ENCODE measurements around the gene CPA5. TPM values are rescaled to one million over a fixed set of nuclear protein-coding genes. Genes with fewer than 3 reads are reported as not detected.
A peak's percentile ranks its signal among the peaks of the same experiment; 100 is the strongest.

Gene CPA5
- total RNA-seq, 1 donor from 2014 or later = 0.68 TPM

- H3K36me3 Mint-ChIP-seq = no peaks in the 10 kb centered on the region
- H3K27me3 Mint-ChIP-seq = no peaks in the 10 kb centered on the region
- no peak for DNase-seq (ENCODE audit: extremely low spot score, unreplicated experiment)
- peak overlapping the region; percentile 80 for H3K27ac Mint-ChIP-seq
- no peaks in the 10 kb centered on the region for H3K9me3 Mint-ChIP-seq
- peaks cover 56% of the 10 kb centered on the region for H3K4me1 Mint-ChIP-seq (ENCODE audit: unreplicated experiment)
- H3K4me3 Mint-ChIP-seq = peak overlapping the region; percentile 65
- TF ChIP-seq CTCF (conservative IDR thresholded peaks at IDR 0.05) = no peak
Measured at GRCh38 chr7:130350945-130351790, 6.6 kb downstream of the CPA5 start.

GRCh38 chr7:130351791-130352090 is 7.1 kb downstream of the CPA5 start:
- H3K4me3 Mint-ChIP-seq = peak overlapping the region; percentile 65
- no peaks in the 10 kb centered on the region for H3K36me3 Mint-ChIP-seq
- H3K4me1 Mint-ChIP-seq (ENCODE audit: unreplicated experiment) = peaks cover 62% of the 10 kb centered on the region
- H3K27me3 Mint-ChIP-seq = no peaks in the 10 kb centered on the region
- DNase-seq (ENCODE audit: extremely low spot score, unreplicated experiment) = no peak
- TF ChIP-seq CTCF (conservative IDR thresholded peaks at IDR 0.05) = no peak
- peak overlapping the region; percentile 80 for H3K27ac Mint-ChIP-seq
- H3K9me3 Mint-ChIP-seq = no peaks in the 10 kb centered on the region

- H3K27me3 Mint-ChIP-seq = no peaks in the 10 kb centered on the region
- no peak for DNase-seq (ENCODE audit: extremely low spot score, unreplicated experiment)
- no peaks in the 10 kb centered on the region for H3K9me3 Mint-ChIP-seq
- peak overlapping the region; percentile 80 for H3K27ac Mint-ChIP-seq
- H3K4me1 Mint-ChIP-seq (ENCODE audit: unreplicated experiment) = peaks cover 69% of the 10 kb centered on the region
- peak overlapping the region; percentile 65 for H3K4me3 Mint-ChIP-seq
- no peaks in the 10 kb centered on the region for H3K36me3 Mint-ChIP-seq
- no peak for TF ChIP-seq CTCF (conservative IDR thresholded peaks at IDR 0.05)
Measured at GRCh38 chr7:130352194-130353074, 7.8 kb downstream of the CPA5 start.

GRCh38 chr7:130353196-130353595 is 8.6 kb downstream of the CPA5 start:
- peak overlapping the region; percentile 71 for H3K27ac Mint-ChIP-seq

More at GRCh38 chr7:130353196-130353595, 8.6 kb downstream of the CPA5 start:
- peaks cover under 1% of the 10 kb centered on the region for H3K9me3 Mint-ChIP-seq
- no peaks in the 10 kb centered on the region for H3K36me3 Mint-ChIP-seq
- H3K4me3 Mint-ChIP-seq = peak overlapping the region; percentile 39
- no peak for DNase-seq (ENCODE audit: extremely low spot score, unreplicated experiment)
- TF ChIP-seq CTCF (conservative IDR thresholded peaks at IDR 0.05) = no peak
- H3K4me1 Mint-ChIP-seq (ENCODE audit: unreplicated experiment) = peaks cover 72% of the 10 kb centered on the region
- no peaks in the 10 kb centered on the region for H3K27me3 Mint-ChIP-seq
